ENCODE results near the gene OR2J1. TPM values are rescaled to one million over a fixed set of nuclear protein-coding genes. Genes with fewer than 3 reads are reported as not detected.

Gene OR2J1
- polyA plus RNA-seq, 2 of the 4 experiments (the other 2 are of a cell fraction) = not detected

DNA sequence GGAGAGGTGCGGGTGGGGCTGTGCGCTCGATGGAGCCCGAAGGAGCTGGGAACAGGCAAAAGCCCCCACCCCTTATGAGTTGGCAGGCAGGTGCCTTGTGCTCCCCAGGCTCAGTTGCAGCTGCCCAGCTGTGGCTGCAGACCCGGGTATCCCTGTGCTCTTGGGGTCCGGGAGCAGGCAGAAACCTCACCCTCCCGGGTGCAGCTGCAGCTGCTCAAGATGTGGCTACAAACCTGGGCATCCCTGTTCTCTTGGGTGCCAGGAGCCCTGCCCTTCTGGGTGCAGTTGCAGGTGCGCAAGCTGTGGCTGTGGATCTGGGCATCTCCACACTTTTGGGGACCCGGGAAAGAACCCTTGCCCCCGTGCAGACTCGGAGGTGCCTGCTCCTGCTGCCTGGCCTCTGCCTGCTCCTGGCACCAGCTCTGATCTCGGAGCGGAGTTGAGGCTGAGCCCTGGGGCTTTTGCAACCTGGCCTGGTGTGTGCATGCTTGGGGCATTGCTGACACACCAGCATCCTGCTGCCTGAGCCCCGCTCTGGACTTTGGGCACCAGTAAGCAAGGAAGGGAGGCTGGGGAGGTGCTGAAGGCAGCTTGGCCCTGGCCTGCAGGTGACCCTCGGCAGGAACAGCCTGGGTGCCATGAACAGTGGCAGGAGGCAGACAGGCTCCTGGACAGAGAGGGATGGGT is 30.2 kb downstream of the OR2J1 start (continued):
- TF ChIP-seq, protein P1, sequence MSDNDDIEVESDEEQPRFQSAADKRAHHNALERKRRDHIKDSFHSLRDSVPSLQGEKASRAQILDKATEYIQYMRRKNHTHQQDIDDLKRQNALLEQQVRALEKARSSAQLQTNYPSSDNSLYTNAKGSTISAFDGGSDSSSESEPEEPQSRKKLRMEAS (IDR thresholded peaks at IDR 0.05) = no peak
- no peak for TF ChIP-seq TFCP2L1 (CRISPR knock-in tag; IDR thresholded peaks at IDR 0.05)

GRCh38 chr6:29130644-29131043 is 31.4 kb downstream of the OR2J1 start:
- Histone ChIP-seq H3K27ac (no peak overlapping the region), H3K4me3 (no peak overlapping the region), H3K4me2 (no peak overlapping the region), H3K9me3 (no peaks in the 10 kb centered on the region), H3K4me1 (no peaks in the 10 kb centered on the region)
- no peak for DNase-seq (ENCODE audit: low read depth in 1 of 2, low spot score in 1 of 2)
- no peak for FAIRE-seq
- ATAC-seq = peak in 1 of 2 experiments; percentile 43; a peak in 1 of 6 replicates
- ChIA-PET CTCF (no interaction called here), POLR2A (no interaction called here)
- 0% methylated on average over 1 of the region's 4 CpGs for WGBS (ENCODE audit: missing lambda C conversion rate)
- TF ChIP-seq ZSCAN20 (CRISPR knock-in tag; IDR thresholded peaks at IDR 0.05) (no peak), CHD2 (IDR thresholded peaks at IDR 0.05; ENCODE audit: low read length, partially characterized antibody) (no peak), ATOH8 (CRISPR knock-in tag; IDR thresholded peaks at IDR 0.05; ENCODE audit: low read depth) (no peak), RAD21 (conservative IDR thresholded peaks at IDR 0.05 in 1 of 2, IDR thresholded peaks at IDR 0.05 in 1 of 2) (no peak)

DNA sequence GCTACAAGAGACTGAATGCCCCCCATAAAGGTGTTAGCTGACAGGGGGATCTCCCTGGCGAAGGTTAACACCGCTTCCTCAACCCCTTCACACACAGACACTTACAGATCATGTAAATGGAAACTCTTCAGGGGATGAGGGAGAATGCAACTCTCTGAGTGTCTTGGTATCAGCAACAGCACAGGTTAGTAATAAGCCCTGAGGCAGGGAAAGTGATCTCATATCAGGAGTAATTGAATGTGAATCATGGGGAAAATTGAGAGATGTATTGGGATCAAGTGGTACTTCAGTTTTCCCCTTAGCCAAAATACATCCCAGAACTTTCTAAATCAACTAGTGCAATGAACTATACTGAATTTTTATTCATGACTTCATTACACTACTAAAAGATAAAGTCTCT is 32.4 kb downstream of the OR2J1 start:
- POLR2A ChIA-PET = no interaction called here
- TF ChIP-seq ESRRA (IDR thresholded peaks at IDR 0.05; ENCODE audit: borderline replicate concordance, low read length) (no peak), SMC3 (IDR thresholded peaks at IDR 0.05) (no peak), NPAS2 (CRISPR knock-in tag; IDR thresholded peaks at IDR 0.05; ENCODE audit: borderline replicate concordance) (no peak), TP53 (CRISPR knock-in tag; IDR thresholded peaks at IDR 0.05) (no peak), E2F6 (IDR thresholded peaks at IDR 0.05; ENCODE audit: borderline replicate concordance, low read depth) (no peak), MYC (IDR thresholded peaks at IDR 0.05; ENCODE audit: borderline replicate concordance, low read length) (no peak), RNF2 (IDR thresholded peaks at IDR 0.05; ENCODE audit: borderline replicate concordance, low read depth) (no peak), HOXB13 (CRISPR knock-in tag; IDR thresholded peaks at IDR 0.05; ENCODE audit: low read depth) (no peak), JUNB (IDR thresholded peaks at IDR 0.05) (no peak), MAFK (IDR thresholded peaks at IDR 0.05; ENCODE audit: partially characterized antibody) (no peak), ZC3H11A (IDR thresholded peaks at IDR 0.05) (no peak), ATOH8 (CRISPR knock-in tag; IDR thresholded peaks at IDR 0.05; ENCODE audit: low read depth) (no peak), FOSB (CRISPR knock-in tag; IDR thresholded peaks at IDR 0.05) (no peak)
- TF ChIP-seq, protein P2, sequence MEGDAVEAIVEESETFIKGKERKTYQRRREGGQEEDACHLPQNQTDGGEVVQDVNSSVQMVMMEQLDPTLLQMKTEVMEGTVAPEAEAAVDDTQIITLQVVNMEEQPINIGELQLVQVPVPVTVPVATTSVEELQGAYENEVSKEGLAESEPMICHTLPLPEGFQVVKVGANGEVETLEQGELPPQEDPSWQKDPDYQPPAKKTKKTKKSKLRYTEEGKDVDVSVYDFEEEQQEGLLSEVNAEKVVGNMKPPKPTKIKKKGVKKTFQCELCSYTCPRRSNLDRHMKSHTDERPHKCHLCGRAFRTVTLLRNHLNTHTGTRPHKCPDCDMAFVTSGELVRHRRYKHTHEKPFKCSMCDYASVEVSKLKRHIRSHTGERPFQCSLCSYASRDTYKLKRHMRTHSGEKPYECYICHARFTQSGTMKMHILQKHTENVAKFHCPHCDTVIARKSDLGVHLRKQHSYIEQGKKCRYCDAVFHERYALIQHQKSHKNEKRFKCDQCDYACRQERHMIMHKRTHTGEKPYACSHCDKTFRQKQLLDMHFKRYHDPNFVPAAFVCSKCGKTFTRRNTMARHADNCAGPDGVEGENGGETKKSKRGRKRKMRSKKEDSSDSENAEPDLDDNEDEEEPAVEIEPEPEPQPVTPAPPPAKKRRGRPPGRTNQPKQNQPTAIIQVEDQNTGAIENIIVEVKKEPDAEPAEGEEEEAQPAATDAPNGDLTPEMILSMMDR (IDR thresholded peaks at IDR 0.05) = no peak
- WGBS (ENCODE audit: missing lambda C conversion rate) = 21% methylated on average over 2 of the region's 2 CpGs
- no peaks in the 10 kb centered on the region for H3K4me1 ChIP-seq
- ATAC-seq = no peak
- no peak overlapping the region for H3K4me3 ChIP-seq
- no peak for FAIRE-seq
- CTCF ChIA-PET = no interaction called here
- H3K4me2 ChIP-seq = no peak overlapping the region
- DNase-seq (ENCODE audit: low read depth in 1 of 2, low spot score in 1 of 2) = no peak
- no peaks in the 10 kb centered on the region for H3K9me3 ChIP-seq
- H3K27ac ChIP-seq = no peak overlapping the region

Data from A549 (cell line).